ENCODE results near the gene APOE. TPM values are rescaled to one million over a fixed set of nuclear protein-coding genes. Genes with fewer than 3 reads are reported as not detected.

The APOE gene
- total and polyA plus RNA-seq, 2 of the 13 experiments (the other 11 are each of a cell fraction or from before 2014, with no cell fraction given), result 1,328 to 1,470 TPM

- TF ChIP-seq, protein P1, sequence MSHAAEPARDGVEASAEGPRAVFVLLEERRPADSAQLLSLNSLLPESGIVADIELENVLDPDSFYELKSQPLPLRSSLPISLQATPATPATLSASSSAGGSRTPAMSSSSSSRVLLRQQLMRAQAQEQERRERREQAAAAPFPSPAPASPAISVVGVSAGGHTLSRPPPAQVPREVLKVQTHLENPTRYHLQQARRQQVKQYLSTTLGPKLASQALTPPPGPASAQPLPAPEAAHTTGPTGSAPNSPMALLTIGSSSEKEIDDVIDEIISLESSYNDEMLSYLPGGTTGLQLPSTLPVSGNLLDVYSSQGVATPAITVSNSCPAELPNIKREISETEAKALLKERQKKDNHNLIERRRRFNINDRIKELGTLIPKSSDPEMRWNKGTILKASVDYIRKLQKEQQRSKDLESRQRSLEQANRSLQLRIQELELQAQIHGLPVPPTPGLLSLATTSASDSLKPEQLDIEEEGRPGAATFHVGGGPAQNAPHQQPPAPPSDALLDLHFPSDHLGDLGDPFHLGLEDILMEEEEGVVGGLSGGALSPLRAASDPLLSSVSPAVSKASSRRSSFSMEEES (CRISPR knock-in tag; IDR thresholded peaks at IDR 0.05), result 0 out of 2 replicates have a peak, but pooled peaks have one; percentile 19
- TF ChIP-seq RNF2 (conservative IDR thresholded peaks at IDR 0.05; ENCODE audit: low read depth), result no peak
- TF ChIP-seq MATR3 (CRISPR knock-in tag; IDR thresholded peaks at IDR 0.05), result no peak
- TF ChIP-seq ZNF501 (CRISPR knock-in tag; IDR thresholded peaks at IDR 0.05), result peak; percentile 47; the same call in 1 of the 2 replicates
- TF ChIP-seq ZBTB8A (CRISPR knock-in tag; IDR thresholded peaks at IDR 0.05; ENCODE audit: borderline replicate concordance, low read depth), result no peak
- no peak for TF ChIP-seq NBN (conservative IDR thresholded peaks at IDR 0.05)
- TF ChIP-seq GLI4 (CRISPR knock-in tag; IDR thresholded peaks at IDR 0.05; ENCODE audit: borderline replicate concordance), result no peak
- TF ChIP-seq ZNF777 (CRISPR knock-in tag; IDR thresholded peaks at IDR 0.05), result 0 out of 2 replicates have a peak, but pooled peaks have one; percentile 3
- TF ChIP-seq, protein P2, sequence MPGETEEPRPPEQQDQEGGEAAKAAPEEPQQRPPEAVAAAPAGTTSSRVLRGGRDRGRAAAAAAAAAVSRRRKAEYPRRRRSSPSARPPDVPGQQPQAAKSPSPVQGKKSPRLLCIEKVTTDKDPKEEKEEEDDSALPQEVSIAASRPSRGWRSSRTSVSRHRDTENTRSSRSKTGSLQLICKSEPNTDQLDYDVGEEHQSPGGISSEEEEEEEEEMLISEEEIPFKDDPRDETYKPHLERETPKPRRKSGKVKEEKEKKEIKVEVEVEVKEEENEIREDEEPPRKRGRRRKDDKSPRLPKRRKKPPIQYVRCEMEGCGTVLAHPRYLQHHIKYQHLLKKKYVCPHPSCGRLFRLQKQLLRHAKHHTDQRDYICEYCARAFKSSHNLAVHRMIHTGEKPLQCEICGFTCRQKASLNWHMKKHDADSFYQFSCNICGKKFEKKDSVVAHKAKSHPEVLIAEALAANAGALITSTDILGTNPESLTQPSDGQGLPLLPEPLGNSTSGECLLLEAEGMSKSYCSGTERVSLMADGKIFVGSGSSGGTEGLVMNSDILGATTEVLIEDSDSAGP (CRISPR knock-in tag; IDR thresholded peaks at IDR 0.05; ENCODE audit: borderline replicate concordance), result peak; percentile 29; the same call in 1 of the 2 replicates
- TF ChIP-seq PLRG1 (conservative IDR thresholded peaks at IDR 0.05), result no peak
- TF ChIP-seq, protein P3, sequence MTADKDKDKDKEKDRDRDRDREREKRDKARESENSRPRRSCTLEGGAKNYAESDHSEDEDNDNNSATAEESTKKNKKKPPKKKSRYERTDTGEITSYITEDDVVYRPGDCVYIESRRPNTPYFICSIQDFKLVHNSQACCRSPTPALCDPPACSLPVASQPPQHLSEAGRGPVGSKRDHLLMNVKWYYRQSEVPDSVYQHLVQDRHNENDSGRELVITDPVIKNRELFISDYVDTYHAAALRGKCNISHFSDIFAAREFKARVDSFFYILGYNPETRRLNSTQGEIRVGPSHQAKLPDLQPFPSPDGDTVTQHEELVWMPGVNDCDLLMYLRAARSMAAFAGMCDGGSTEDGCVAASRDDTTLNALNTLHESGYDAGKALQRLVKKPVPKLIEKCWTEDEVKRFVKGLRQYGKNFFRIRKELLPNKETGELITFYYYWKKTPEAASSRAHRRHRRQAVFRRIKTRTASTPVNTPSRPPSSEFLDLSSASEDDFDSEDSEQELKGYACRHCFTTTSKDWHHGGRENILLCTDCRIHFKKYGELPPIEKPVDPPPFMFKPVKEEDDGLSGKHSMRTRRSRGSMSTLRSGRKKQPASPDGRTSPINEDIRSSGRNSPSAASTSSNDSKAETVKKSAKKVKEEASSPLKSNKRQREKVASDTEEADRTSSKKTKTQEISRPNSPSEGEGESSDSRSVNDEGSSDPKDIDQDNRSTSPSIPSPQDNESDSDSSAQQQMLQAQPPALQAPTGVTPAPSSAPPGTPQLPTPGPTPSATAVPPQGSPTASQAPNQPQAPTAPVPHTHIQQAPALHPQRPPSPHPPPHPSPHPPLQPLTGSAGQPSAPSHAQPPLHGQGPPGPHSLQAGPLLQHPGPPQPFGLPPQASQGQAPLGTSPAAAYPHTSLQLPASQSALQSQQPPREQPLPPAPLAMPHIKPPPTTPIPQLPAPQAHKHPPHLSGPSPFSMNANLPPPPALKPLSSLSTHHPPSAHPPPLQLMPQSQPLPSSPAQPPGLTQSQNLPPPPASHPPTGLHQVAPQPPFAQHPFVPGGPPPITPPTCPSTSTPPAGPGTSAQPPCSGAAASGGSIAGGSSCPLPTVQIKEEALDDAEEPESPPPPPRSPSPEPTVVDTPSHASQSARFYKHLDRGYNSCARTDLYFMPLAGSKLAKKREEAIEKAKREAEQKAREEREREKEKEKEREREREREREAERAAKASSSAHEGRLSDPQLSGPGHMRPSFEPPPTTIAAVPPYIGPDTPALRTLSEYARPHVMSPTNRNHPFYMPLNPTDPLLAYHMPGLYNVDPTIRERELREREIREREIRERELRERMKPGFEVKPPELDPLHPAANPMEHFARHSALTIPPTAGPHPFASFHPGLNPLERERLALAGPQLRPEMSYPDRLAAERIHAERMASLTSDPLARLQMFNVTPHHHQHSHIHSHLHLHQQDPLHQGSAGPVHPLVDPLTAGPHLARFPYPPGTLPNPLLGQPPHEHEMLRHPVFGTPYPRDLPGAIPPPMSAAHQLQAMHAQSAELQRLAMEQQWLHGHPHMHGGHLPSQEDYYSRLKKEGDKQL (CRISPR knock-in tag; IDR thresholded peaks at IDR 0.05; ENCODE audit: low read depth), result no peak
- no peak for TF ChIP-seq THYN1 (CRISPR knock-in tag; IDR thresholded peaks at IDR 0.05; ENCODE audit: borderline replicate concordance, low read depth)
- TF ChIP-seq PPARG (CRISPR knock-in tag; conservative IDR thresholded peaks at IDR 0.05), result no peak
- TF ChIP-seq POLR2G (IDR thresholded peaks at IDR 0.05; ENCODE audit: low read depth, low read length), result no peak
- TF ChIP-seq HNF4A (CRISPR knock-in tag; IDR thresholded peaks at IDR 0.05), result peak; percentile 47; the same call in 1 of the 2 replicates
- TF ChIP-seq MAFG (CRISPR knock-in tag; IDR thresholded peaks at IDR 0.05), result no peak
- no peak for TF ChIP-seq NR2F1 (CRISPR knock-in tag; IDR thresholded peaks at IDR 0.05)
- no peak for TF ChIP-seq POLR2AphosphoS5 (IDR thresholded peaks at IDR 0.05; ENCODE audit: low read depth, low read length)
Measured at GRCh38 chr19:44856421-44857083, 49.0 kb upstream of the APOE start (continued).

Measured in HepG2 (cell line).